HG02588 (cell line): Measurements from ENCODE around the gene LOX.
"Not testable (repeated sequence)": the region's sequence is repeated elsewhere in the genome, so short reads cannot be mapped to it uniquely, and the experiment has no call there.

Experiments used
- ATAC-seq: cut with Tn5 transposase; IDR thresholded peaks from one replicate; pipeline ENCODE4 v1.9.1; 2021; ENCODE audit warnings: mild to moderate bottlenecking, moderate library complexity; ENCODE audit not compliant: unreplicated experiment

The LOX gene

DNA sequence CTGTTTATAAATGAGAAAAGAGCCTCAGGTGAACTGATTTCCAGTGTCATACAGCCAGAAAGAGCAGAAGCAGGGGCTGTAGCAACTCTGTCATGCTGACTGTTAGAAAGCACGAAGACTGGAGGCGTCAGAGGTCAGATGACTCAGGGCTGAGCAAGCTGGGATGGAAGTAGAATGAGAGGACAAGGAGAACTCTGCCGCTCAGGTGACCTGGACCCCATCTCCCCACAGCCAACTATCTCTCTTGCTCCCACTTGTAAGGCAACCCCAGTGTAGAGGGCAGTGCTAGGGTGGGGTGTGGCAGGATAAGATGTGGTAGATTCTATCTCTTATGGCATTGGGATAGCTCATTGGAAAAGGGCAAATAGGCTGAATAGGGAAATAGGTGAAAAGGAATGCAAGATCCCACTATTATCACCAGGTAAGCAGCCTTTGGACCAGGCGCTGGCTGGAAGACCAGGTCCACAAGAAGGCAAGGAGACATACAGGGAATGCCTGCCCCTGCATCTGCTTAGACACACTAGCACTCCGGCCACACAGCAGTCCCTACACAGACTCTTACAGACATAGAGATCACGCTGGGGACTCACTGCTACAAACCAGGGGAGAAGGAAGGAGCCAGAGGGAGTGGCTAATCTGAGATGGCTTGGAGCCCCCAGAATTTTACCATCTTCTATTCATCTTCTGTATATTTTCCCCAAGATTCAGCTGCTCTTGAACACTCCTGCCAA, 21.2 kb upstream of the LOX start:
- ATAC-seq: no peak

DNA sequence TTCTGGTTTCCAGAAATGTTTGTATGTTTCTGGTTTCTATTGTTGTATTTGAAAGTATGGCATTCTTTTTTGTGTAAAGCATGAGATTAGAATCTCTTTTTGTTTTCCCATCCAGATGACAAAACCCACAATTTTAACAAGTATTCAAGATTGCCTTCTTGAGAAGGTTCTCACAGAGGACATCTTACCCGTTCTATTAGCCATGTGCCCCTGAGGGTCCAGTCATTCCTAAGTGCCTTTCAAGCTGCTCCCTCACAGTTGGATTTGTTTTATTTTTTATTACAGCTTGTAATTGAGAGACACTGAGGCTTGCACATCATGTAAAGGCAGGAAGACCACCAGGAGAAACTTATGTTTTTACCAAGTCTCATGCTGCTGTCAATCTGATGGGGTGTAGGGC, 19.3 kb upstream of the LOX start:
- no peak for ATAC-seq

DNA sequence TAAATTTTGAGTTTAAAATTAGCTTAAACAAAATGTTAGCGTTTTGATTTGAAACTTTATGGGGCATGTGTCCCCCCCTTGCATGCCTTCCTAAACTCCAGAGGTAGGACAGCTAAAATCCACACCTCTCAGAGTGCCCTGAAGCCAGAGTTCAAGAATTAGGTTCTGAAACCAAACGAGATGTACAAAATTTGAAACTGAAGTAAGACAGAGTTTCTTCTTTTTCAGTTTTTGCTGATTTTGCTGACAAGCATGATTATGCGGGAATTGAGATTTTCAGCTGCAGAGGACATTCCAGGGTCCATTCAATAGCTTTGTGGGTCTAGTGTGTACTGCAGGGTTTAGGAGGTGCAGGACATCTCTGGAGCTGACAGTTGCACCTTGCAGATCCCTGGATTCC, 17.1 kb upstream of the LOX start:
- no peak for ATAC-seq

DNA sequence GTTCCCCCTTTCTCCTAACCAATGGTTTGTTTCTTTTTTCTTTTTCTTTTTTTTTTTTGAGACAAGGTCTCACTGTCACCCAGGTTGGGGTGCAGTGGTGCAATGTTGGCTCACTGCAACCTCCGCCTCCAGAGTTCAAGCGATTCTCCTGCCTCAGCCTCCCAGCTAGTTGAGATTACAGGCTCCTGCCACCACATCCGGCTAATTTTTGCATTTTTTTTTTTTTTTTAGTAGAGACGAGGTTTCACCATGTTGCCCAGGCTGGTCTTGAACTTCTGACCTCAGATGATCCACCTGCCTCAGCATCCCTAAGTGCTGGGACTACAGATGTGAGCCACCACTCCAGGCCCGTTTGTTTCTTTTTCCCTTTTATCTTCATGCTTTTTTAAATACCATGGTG, 16.2 kb upstream of the LOX start:
- not testable (repeated sequence) for ATAC-seq

DNA sequence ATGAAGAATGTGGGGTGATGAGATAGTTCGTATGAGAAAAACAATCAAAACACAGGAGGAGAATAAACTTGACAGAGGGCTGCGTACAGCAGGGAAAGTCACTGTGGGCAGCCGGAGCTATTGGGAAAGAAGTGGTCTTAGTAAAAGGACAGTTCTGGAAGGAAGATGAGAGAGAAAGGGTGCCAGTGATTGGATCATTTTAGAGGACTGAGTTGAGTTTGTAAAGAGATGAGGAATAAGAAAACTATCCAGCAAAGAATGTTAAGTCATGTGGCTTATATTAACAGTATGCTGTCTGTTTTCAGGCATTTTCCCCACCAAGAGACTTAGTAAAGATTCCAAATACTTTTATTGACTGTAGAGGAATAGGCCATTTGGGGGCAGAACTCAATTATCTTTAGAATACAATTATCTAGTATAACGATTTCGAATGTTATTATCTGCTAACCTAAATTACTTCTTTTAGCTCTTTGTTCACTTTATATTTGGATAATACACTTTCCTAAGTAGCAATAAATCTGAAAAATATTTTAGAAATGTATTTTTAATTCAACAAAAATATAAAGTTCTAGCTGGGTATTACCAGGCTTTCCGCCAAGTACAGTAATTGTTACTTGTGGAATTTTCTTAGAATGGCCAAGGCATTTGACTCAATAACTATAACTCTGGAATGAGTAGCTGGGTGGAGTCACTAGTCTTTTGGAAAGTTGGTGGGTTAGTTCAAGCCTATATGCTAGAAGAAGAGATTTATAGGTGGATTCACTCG, 15.5 kb upstream of the LOX start:
- ATAC-seq: no peak

DNA sequence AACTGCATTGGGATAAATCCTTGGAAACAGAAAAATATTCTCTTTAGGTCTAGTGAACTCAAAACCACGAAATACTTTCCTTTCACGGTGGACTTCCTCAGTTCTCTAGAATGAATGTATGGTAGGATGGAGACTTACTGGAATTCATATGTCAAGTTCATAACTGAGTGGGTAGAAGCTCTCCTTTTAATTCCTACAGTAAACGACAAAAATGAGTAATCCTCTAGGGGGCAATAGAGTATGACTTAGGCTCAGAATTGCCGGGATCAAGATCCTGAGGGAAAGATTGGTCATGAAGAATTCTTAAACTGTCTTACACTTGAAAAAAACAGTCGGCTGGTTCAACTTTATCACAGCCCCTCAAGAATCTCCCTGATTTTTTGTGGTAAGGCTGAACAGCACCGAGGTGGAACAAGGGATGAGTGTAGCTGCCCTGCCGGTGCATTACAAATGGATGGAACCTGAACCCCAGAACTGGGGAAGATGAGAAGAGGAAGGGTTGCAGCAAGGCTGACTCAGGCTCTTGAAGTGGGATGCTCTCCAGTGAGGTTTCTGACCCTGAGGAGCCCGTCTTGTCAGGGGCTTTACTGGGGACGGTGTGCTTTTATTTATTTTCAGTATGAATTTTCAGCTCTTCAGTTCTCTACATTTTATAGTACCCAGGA, 14.0 kb upstream of the LOX start:
- ATAC-seq: no peak

DNA sequence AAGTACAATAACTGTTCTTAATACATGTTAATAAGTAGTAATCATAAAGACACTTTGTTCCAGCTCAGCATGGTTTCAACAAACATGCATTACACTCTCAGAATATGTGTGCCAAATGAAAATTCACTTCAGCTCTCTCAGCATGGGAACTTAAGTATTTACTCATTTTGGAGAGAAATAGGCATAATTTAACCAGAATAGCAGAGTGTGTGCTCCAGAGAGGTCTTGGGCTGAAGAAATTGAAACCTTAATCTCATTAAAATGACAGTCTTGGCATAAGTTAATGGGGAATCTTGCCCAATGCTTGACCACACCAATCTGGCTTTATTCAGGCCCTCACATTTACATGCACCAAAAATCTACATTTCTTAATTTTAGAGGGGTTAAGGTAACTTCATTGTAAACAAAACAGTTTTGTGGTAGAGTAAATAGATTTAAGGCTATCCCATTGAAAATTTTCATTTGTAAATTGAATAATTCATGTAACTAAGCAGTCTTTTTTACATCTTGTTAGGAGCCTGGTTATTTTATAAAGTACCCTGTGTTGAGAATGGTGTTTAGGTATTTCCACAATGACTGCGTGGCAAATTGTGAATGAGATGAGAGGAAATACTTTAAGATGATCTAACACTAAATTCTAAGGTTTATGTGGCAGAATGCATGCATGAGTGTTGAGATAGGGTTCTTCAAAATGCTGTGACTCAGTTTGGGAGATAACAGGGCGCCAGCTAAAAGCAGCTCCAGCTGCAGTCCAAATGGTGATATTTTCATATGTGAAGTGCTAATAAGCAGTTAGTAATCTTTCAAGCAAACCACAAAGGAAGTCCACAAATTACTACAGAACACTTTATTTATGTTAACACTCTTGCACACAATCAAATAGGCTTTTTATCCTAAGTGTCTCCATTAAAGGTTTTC, 11.3 kb upstream of the LOX start:
- ATAC-seq: no peak

DNA sequence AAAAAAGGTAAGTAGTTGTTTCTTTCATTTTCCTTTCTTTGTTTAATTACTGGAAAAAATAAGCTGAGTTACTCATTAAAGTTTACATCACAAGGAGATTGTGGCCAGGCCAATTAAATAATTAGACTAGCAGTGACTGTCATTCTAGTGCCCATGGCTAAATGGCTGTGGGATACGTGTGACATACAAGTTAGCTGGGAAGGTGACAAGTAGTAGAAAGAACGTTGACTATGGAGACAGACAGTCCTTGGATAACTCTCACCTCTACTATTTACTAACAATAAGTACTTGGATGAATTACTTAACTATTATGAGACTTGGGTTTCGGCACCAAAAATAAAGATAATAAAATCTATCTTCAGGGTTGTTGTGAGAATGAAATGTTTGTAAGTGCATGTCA, 7.0 kb upstream of the LOX start:
- ATAC-seq: no peak

DNA sequence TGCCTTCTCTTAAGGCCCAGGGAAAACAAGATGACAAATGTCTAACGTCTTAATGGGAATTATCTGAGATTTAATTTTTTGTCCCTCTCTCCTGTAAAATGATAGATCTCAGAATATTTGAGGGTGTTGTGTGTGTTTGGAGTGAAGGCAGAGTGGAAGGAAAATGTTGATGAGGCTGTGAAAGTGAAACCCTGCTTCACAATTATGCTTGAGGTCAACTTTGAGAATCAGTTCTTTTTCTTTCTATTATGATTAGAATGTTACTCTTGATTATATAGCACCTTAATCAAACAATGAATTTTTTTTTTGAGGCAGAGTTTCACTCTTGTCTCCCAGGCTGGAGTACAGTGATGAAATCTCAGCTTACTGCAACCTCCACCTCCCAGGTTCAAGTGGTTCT, 5.5 kb upstream of the LOX start:
- ATAC-seq: no peak

DNA sequence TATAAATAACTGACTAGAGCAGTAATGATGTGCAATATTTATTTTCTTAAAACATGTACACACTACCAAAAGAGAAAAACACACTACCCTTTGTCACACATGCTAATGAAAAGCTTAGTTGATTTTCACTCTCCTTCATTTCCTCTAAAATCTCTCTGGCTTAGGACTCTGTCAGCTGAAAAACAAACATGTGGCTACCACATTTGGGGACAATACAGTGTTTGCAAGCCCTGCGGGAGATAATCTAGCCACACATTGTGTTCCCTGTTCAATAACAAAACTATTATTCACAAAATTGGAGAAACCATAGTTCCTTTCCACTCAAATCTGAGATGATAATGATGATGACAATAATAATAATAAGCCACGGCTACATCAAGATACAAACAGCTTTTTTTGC, 3.5 kb upstream of the LOX start:
- no peak for ATAC-seq

DNA sequence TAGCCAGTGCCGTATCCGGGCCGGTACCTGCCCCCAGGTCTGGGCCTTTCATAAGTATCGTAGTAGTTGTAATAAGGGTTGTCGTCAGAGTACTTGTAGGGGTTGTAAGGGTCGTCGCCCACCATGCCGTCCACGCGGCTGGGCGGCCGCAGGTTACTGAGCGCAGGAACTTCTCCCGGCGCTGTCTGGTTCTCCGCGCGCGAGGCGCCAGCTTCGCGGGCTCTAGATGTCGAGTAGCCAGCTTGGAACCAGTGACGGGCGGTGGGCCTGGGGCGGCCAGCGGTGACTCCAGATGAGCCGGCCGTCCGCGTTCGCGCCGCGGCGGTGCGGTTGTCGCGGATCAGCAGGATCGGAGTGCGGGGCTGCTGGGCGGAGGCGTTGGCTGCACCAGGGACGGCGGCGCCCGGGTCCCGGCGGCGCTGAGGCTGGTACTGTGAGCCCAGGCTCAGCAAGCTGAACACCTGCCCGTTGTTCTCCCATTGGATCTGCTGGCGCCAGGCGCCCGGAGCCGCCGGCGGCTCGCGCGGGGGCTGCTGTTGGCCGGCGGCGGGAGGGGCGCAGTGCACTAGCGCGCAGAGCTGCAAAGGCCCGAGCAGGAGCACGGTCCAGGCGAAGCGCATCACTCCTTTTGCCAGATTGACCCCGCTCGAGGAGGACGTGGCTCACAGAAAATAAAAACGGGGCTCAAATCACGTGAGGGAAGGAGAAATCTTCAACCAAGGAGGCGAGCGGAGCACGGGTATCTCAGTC, 518 bp downstream of the LOX start:
- no peak for ATAC-seq

DNA sequence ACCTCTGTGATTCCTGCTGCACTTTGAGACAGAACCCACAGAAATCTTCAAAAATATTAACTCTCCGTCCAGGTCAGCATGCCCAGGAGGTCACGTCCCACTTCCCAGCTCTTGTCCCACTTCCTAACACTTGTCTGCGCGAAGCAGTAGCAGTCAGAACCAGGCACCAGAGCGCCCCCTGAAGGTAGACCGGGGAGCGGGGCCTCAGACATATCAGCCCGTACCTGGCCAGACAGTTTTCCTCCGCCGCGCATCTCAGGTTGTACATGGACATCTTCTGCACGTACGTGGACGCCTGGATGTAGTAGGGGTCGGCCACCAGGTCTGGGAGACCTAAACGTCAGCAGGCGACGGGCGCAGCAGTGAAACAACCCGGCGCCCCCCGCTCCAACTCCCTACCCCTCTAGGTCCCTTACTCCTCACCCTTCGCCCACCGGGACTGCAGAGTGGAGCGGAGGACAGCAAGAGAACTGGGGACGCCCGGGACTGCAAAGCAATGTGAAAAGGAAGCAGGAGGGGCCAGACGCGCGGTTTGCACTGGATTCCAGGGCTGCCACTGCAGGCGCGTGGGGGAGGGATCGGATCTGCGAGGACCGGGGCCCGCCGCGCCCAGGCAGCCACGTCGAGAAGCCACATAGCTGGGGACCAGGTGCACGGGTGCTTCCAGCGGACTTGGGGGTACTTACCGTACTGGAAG, 1.2 kb downstream of the LOX start:
- ATAC-seq: no peak

DNA sequence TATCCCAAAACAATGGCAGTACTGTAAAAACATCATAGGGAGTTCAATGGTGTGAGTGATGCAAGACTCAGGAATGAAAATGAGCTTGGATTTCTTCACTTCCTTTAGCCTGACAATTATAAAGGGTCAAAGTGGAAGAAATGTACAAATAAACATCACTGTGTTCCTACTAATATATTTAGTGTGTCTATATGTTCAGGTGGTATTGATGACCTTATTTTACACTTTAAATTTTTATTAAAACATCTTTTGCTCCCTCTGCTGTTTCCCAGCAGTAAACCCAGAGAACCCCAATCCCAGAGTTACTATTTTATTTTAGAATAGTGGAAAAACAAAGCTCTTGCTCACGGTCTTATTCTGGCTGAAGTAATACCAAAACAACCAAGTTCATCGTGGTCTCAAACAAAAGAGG, 2.0 kb downstream of the LOX start:
- ATAC-seq: no peak

DNA sequence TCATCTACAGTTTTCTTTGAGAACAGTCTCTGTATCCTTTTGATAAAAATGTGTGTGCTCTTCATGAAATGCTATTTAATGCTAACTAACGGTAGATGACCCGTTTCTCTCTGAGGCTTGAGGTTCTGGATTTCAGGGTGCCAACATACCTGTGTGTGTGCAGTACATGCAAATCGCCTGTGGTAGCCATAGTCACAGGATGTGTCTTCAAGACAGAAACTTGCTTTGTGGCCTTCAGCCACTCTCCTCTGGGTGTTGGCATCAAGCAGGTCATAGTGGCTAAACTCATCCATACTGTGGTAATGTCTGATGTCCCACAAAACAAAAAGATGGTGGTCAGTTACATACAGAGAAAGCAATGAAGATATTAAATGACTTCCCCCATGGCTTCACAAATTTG, 4.2 kb downstream of the LOX start:
- ATAC-seq: no peak

DNA sequence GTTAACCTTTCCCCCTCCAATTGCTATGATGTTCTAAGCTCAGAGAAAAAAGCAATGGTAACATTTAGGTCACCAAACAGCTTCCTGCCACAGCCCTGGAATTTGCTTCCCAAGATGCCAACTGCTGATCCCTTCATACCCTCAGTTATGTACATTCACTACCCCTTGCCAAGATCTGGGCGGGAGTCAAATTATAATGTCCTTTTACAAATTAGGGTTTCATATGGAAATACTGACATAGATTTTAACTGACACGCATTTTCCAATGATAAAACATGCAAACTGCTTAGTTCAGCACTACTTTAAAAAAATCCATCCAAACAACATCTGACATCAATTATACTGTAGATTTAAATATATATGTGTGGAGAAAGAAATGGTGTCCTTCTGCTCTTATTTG, 5.0 kb downstream of the LOX start:
- no peak for ATAC-seq

DNA sequence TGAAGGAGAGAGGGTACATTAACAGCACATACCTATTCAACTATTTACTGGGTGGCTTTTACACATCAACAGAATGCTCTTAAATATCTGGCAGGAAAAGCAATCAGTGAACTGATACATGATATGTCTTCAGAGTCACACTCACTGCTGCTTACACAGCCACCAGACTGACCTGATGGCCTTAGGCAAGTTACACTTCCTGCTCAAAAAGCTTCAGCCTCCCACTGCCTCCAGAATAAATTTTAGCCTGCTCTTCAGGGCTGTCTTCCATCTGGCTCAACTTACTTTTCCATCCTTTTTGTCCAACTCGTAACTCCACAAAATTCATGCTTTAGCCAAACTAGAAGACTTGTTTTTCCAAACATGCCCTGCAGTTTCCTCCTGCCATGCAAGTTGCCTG, 10.7 kb downstream of the LOX start:
- no peak for ATAC-seq

DNA sequence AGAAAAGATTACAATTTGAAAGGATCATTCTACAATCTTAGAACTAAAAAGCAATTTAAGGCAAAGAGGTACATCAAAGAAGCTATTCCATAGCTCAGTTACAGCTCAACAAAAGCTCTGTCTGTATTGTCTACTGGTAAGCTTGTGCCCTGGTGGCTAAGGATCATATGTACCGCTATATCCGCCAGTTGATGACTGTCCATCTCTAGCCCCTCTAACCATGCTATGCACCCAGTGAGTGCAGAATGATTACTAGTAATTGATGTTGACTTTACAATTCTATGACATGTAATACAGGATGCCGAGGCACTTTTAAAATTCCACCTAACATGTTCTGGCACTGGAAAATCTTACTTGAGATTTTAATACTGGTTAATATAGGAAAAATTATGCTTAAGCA, 13.1 kb downstream of the LOX start:
- no peak for ATAC-seq

DNA sequence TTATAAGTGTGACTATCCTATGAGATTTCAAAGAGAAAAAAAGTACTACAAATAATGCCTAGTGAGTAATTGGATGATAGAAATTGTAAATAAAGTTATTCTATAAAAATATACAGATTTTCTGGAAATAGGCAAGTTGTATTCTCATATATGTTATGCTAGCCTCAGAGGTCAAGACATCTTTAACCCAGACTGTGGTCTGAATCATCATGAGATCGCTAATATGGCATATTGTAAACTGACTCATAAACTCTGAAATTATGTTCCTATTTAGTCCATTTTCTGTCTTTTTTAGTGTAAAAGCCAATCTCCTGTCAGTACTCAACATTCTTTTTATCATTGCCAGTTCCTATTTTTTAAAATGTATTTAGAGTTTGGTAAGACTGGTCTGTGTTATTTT, 14.2 kb downstream of the LOX start:
- ATAC-seq: no peak

DNA sequence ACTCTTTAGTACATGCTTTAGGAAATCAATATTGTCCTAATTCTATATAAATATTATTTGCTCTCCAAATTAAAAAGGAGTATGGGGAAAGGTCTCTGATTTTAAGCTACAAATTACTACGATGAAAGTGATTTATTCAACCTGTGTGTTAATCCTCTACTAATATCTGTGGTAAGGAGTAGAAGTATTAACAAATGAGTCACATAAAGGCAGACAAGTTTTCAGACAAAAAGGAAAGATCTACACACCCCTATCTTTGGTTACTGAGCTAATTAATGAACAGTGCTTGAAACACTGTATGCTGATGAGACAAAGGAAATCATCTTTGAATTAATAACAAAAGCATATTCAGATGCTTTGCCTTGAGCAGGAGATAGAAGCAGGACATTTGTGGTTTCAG, 15.9 kb downstream of the LOX start:
- no peak for ATAC-seq

DNA sequence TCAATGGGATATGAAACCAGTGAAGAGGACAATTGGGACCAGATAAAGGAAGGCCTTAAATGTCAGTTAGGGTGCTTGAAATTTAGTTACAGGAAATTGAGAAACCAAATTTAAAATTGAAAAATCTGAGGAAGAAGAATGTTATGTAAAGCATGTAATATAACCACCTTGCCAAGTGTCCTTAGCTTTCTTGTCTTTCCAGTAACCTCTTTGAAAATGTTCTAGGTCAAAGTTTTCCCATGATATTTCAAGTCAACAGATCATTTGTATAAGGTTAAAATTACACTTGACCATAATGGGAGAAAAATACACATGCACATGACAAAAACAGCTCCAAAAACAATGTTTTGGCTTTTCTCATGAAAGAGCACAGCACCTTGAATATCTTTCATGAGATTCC, 21.1 kb downstream of the LOX start:
- ATAC-seq: no peak
